KOPT-K1 (cell line): ENCODE data around the gene G6PD.
"Not testable (repeated sequence)": the region's sequence is repeated elsewhere in the genome, so short reads cannot be mapped to it uniquely, and the experiment has no call there.

Experiments
- H3K27ac ChIP-seq: fragments of 200-600 bp; sonication (generic); 2 replicates; pipeline ENCODE4 v1.5.1; 2016; ENCODE audit warnings: antibody characterized with exemption, mild to moderate bottlenecking, low read depth, low read length; ENCODE audit not compliant: poor library complexity, severe bottlenecking
- H3K36me3 ChIP-seq: fragments of 200-600 bp; sonication (generic); 2 replicates; pipeline ENCODE4 v1.5.1; 2017; ENCODE audit warnings: antibody characterized with exemption, mild to moderate bottlenecking, low read length, moderate library complexity; ENCODE audit not compliant: insufficient read depth
- H3K9me3 ChIP-seq: fragments of 200-600 bp; sonication (generic); 2 replicates; pipeline ENCODE4 v1.5.1; 2017; ENCODE audit warnings: antibody characterized with exemption, low read length, mild to moderate bottlenecking; ENCODE audit not compliant: insufficient read depth, poor library complexity, severe bottlenecking

Gene G6PD

DNA sequence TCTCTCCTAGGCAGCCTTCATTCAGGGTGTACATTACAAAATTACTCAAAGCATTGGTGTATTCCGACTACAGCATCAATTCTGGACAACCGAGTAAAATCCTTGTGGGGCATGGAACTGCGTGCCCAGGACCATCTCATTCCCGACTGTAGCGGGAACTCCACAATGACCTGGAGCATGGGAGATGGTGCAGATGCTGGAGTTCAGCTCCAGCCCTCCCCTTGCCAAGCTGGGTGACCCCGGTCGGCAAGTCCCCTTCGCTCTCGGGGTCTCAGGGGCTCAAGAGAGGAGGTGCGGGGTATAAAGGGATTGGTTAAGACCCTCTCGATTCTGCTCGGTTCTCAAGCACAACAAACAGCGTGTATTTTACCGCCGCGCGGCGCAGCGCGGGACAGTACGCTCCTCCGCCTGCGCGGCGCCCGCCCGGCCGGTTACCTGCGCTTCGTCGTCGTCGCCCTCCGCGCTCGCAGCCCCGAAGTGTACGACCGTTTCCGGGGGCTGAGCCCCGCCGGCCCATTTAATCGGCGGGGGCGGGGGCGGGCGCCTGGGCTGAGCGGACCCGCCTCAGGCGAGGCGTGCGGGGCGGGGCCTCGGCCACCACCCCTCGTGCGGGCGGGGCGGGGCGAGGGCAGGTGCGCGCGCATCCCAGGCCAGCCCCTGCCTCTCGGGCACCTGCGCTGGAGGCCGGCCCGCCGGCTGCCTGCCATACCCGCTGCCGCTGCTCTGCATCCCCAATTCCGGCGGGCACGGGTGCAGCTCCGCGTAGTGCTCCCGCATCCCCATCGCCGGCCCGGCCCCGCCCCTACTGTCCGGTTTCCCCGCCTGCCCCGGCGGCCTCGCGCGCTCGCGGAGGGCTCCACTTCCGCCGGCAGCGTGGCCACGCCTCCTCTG is at the start of gene G6PD:
TSS of gene G6PD (minus strand) at position 493 of the 891 bp plus-strand sequence. CDS start 691 bp downstream, outside the sequence.
- Histone ChIP-seq H3K36me3 (peaks cover 30% of the 10 kb centered on the region), H3K9me3 (no peaks in the 10 kb centered on the region), H3K27ac (peak within 1 kb of the TSS; percentile 95)

DNA sequence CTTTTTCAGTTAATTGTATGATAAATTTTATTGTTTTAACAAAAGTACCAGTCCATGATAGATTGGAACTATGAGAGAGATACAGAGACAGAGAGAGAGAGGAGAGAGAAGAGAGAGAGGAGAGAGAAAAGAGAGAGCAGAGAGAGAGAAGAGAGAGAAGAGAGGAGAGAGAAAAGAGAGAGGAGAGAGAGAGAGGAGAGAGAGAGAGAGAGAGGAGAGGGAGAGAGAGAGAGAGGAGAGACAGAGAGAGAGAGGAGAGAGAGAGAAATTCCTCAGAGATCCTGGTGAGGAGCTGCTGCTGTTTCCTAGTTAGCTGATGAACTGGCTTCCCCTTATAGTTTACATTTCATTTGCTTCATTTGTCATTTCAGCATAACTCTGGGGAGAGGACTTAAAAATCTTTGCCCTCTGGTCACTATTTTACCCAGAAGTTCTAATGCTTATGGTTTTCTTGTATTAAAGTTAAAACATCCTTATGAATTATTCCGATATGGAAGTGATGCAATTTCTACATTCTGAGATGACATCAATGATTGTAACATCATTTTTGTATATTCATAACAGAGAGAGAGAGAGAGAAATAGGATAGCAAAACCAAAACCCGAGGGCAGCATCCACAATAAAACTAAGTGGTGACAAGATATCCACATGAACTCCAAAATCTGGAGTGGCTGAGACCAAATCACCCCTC is 49.1 kb upstream of the G6PD start:
- no peak overlapping the region for H3K27ac ChIP-seq
- no peaks in the 10 kb centered on the region for H3K9me3 ChIP-seq
- no peaks in the 10 kb centered on the region for H3K36me3 ChIP-seq

DNA sequence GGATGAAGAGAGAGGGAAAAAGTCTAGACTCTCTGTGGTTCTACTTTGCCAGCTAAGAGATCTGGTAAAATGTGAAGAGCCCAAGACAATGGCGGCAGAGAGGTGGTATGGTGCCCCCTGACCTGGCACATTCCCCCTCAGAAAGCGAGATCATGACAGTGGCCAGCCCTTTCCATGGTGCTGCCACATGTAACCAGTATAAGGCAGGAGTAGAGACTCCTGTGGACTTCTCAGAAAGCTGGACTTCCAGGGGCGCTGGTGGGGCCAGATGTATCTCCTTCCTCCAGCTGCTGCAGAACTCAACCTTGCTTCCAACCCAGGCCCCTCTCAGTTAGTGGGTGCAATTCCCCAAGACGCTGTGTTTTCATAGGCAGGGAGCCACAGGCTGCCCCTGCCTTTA is 47.8 kb upstream of the G6PD start:
- Histone ChIP-seq H3K27ac (no peak overlapping the region), H3K36me3 (no peaks in the 10 kb centered on the region), H3K9me3 (no peaks in the 10 kb centered on the region)

DNA sequence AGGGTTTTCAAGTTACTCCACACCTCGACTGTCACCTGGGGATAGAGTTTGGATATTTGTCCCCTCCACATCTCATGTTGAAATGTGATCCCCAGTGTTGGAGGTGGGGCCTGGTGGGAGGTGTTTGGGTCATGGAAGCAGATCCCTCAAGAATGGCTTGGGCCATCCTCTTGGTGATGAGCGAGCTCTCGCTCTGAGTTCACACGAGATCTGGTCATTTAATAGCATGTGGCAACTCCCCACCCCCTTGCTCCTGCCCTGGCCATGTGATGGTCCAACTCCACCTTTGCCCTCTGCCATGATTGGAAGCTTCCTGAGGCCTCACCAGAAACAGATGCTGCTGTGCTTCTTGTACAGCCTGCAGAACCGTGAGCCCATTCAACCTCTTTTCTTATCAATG is 46.6 kb upstream of the G6PD start:
- Histone ChIP-seq H3K9me3 (no peaks in the 10 kb centered on the region), H3K36me3 (no peaks in the 10 kb centered on the region), H3K27ac (no peak overlapping the region)

DNA sequence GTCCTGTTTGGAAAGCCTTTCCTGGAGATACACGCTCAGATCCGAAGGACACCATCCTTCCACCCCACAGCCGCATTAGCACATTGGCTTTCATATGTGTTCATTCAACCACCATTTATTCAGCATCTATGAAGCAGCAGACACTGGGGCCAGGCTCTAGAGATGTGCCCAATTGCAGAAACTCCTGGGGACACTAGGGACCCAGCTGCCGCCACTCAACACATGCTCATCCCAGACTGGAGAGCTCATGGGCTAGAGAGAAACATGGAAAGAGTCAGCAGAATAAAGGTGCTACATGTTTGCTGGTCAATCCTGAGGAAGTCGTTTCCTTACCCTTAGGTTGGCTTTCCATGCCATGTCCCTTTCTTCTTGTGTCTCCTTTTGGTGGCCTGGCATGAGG is 45.9 kb upstream of the G6PD start:
- H3K9me3 ChIP-seq: no peaks in the 10 kb centered on the region

DNA sequence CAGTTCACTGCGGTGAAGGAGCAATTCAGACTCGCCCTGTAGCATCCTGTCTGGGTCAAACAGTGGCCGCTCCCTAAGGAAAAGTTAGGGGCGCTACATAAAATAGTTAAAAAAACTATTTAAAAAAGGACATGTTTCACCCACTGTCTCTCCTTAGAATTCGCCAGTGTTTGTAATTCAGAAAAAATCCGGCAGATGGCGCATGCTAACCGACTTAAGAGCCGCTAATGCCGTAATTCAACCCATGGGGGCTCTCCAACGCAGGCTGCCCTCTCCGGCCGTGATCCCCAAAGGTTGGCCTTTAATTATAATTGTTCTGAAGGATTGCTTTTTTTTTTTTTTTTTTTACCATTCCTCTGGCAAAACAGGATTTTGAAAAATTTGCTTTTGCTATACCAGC is 43.8 kb upstream of the G6PD start:
- not testable (repeated sequence) for H3K27ac ChIP-seq, H3K9me3 ChIP-seq, H3K36me3 ChIP-seq

More for the DNA sequence above, 45.9 kb upstream of the G6PD start:
- Histone ChIP-seq H3K27ac (no peak overlapping the region), H3K36me3 (no peaks in the 10 kb centered on the region)

DNA sequence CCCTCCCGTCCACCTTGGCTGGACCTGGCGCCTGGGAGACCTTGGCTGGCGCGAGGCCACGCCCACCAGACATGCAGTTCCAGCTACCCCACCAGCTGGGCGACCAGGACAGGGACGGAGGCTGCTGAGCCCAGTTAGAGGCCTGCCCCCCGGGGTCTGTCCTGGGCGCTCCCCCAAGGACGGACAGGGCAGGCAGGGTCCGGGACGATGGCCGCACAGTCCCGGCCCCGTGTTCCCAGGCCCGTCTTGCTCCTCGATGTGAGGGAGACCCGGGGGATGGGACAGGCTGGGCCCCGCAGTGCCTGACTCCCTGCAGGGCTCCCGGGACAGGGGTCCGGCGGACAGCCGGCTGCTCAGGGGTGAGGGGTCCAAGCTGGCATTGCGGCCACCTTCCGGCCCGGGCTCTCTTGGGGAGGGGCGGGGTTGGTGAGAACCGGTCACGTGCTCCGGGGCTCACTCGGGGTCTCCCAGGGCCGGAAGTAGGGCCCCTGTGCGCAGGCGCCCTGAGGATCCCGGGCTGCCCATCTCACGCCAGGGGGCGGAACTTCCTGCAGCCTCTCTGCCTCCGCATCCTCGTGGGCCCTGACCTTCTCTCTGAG is 38.0 kb upstream of the G6PD start, which contains the start of gene CTAG1A:
TSS of gene CTAG1A (plus strand) at position 549 of the 599 bp plus-strand sequence. CDS start 74 bp downstream, outside the sequence.
- not testable (repeated sequence) for H3K36me3 ChIP-seq, H3K9me3 ChIP-seq, H3K27ac ChIP-seq

DNA sequence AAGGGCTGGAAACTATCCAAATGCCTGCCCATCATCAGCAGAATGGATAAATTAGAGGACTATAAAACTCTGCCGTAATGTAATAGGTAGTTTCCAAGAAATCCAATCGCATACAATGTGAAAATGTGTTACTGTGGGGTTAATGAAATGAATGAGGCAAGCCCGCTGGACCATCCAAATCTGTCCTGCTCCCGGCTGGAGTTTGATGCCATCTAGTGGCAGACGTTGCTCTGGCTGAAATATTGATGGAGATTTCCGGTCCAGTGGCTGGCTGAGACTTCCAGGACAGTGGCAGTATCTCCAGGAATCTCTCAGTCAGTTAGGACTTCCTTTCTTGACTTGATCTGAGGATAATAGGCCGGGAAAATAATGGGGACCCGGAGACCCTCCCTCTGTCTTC is 36.3 kb upstream of the G6PD start:
- not testable (repeated sequence) for H3K36me3 ChIP-seq, H3K27ac ChIP-seq

DNA sequence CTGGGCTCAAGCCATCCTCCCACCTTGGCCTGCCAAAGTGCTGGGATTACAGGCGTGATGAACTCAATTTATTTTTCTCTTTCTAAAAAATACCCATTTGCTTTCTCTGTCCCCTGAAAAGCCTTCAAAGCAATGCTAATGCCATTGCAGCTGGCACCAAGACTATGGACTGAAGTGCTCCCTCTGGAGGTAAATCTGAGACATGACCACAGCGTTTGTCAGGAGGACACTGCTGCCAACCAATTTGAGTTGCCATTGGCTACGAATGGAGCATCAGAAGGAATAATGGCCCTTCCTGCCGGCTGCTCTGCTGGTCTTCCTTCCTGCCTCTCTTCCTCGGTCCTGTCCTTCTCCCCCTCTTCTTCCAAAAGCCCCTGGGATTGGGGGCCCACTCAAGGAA is 28.4 kb upstream of the G6PD start:
- H3K9me3 ChIP-seq, H3K36me3 ChIP-seq, H3K27ac ChIP-seq: not testable (repeated sequence)

More for the DNA sequence above, 36.3 kb upstream of the G6PD start:
- not testable (repeated sequence) for H3K9me3 ChIP-seq

DNA sequence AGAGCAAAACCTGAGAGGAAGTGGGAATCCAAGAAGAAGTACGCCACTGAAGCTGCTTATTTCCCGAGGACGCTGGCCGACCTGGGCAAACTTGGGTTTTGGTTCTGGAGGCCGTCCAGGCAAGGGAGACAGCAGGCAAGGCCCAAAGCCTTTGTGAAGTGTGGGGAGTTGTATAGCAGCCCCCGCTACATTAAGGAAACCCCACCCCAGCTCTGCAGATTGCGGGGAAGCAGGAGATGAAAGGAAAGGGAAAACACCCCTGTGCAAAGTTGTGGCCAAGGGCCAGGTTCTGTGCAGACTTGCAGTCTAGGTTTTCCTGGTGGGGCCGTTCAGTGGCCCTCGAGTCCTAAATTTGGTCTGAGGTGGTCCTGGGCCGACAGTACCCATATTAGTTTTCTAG is 26.4 kb upstream of the G6PD start:
- H3K27ac ChIP-seq, H3K36me3 ChIP-seq, H3K9me3 ChIP-seq: not testable (repeated sequence)

DNA sequence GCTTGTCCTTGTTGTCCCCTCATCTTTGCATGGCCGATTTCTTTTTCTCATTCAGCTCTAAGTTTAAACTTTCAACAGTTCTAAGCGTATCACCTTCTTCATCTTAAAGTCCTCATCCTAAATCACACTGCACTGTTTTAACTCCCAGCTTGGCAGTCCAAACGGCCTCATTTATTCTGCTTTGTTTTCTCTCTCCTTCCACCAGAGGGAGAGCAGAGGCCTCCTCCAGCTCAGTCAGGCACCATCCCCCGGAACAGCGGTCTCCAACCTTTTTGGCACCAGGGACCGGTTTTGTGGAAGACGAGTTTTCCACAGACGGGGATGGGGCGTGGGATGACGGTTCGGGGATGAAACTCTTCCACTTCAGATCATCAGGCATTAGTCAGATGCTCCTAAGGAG is 23.7 kb upstream of the G6PD start:
- not testable (repeated sequence) for H3K9me3 ChIP-seq, H3K36me3 ChIP-seq, H3K27ac ChIP-seq

DNA sequence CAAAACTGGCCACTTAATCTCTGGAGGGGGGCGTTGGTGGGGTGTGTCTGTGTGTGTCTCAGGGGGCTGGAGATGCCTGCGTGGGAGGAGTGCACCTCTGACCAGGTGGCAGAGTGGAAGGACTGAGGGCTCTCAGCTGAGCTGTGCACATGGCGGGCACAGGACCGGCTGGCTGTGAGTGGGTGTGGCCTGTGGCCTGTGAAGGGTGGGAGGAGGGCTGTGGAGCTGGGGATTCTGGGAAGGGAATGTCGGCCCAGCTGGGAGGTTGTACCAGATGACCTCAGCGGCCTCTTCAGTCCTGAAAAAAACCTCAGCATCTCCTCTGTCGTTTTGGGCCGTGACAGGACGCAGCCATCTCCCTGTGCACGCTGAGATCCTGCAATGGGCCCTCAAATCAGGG is 15.6 kb upstream of the G6PD start:
- not testable (repeated sequence) for H3K9me3 ChIP-seq, H3K36me3 ChIP-seq, H3K27ac ChIP-seq

DNA sequence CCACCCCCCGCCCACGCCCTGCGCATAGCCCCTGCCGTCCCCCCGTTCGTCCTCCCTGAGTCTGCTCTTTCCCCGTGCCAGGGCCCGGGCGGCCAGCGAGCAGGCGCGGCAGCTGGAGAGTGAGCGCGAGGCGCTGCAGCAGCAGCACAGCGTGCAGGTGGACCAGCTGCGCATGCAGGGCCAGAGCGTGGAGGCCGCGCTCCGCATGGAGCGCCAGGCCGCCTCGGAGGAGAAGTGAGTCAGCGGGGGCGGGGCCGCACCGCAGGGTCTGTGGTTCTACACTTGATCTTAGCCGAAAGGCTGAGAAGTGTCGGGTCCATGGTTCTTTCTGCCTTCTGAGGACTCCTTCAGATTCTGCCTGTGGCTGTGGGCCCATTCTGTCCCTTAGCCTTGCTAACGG is 13.7 kb upstream of the G6PD start:
- not testable (repeated sequence) for H3K27ac ChIP-seq, H3K36me3 ChIP-seq, H3K9me3 ChIP-seq

DNA sequence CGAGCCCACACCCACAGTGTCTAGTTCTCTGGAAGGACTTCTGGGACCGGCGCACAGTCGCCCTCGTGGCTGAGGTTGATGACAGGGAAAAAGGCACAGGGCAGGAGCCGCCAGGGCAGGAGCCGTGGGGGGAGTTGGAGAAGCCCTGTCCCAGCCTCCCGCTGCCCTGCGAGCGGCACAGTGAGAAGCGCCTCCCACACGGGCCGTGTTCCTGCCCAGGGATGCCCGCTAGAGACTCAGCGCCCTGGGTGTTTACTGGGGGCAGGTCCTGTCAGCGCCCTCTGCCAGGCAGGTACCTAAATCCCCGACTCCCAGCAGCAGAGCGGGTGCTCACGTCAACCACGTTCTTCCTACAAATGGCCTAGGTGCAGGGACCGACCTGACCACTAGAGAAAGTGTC is 12.2 kb upstream of the G6PD start:
- not testable (repeated sequence) for H3K36me3 ChIP-seq, H3K9me3 ChIP-seq
- H3K27ac ChIP-seq: peak overlapping the region; percentile 18

DNA sequence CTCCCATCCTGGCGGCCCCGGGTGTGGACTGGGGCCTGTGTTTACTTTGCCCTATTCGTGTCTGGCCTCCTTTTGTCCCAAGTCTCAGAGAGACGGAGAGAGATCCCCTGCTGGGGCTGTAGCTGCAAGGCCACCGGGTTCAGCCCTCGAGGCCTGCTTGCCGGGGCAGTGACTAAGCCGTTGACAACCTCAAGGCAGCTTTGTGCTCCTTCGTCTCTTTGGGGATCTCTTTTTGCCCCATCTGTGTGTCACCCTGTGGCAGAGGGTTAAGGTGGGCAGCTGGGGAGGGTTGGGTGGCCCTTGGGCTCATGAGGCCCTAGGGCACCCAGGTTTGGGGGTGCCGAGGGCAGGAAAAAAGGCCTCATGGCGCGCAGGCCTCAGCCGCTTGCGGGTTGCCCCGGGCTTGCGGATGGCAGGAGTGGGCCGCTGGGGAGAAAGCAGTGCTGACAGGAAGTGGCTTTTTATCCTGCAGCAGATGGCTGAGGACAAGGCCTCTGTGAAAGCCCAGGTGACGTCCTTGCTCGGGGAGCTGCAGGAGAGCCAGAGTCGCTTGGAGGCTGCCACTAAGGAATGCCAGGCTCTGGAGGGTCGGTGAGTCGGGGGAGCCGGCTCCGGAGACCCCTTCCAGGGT is 11.5 kb upstream of the G6PD start:
- not testable (repeated sequence) for H3K9me3 ChIP-seq
- Histone ChIP-seq H3K36me3 (peaks cover 11% of the 10 kb centered on the region), H3K27ac (peak overlapping the region; percentile 18)
